Neural cell (in vitro differentiated cells): ENCODE measurements around the gene MS4A18.

Source experiments
- EP300 ChIP-seq: fragments of 450-650 bp; conservative IDR thresholded peaks from 2 replicates; pipeline ENCODE4 v1.6.1; 2014; ENCODE audit warnings: antibody characterized with exemption, mild to moderate bottlenecking, moderate library complexity; ENCODE audit not compliant: poor library complexity, severe bottlenecking
- EZH2 ChIP-seq: fragments of 200-600, 300-800 bp; shearing (Covaris generic), sonication (generic); IDR thresholded peaks from 2 replicates; pipeline ENCODE4 v1.6.1; 2014; ENCODE audit warnings: antibody characterized with exemption, low read length, borderline replicate concordance, mild to moderate bottlenecking; ENCODE audit not compliant: insufficient read depth, poor library complexity, severe bottlenecking
- POLR2AphosphoS5 ChIP-seq: IDR thresholded peaks from 2 replicates; pipeline ENCODE4 v1.6.1; 2012
- SMC3 ChIP-seq: fragments of 450-650 bp; conservative IDR thresholded peaks from 2 replicates; pipeline ENCODE4 v1.6.1; 2014; ENCODE audit warnings: antibody characterized with exemption, mild to moderate bottlenecking, moderate library complexity; ENCODE audit not compliant: poor library complexity
- TF ChIP-seq, protein P1 (sequence below): fragments of 450-650 bp; IDR thresholded peaks from 2 replicates; pipeline ENCODE4 v1.5.1; 2014; ENCODE audit warnings: antibody characterized with exemption, mild to moderate bottlenecking, moderate library complexity; ENCODE audit not compliant: poor library complexity, severe bottlenecking
- TF ChIP-seq, protein P2 (sequence below): IDR thresholded peaks from 2 replicates; pipeline ENCODE4 v1.6.1; 2012; ENCODE audit warnings: borderline replicate concordance

DNA sequence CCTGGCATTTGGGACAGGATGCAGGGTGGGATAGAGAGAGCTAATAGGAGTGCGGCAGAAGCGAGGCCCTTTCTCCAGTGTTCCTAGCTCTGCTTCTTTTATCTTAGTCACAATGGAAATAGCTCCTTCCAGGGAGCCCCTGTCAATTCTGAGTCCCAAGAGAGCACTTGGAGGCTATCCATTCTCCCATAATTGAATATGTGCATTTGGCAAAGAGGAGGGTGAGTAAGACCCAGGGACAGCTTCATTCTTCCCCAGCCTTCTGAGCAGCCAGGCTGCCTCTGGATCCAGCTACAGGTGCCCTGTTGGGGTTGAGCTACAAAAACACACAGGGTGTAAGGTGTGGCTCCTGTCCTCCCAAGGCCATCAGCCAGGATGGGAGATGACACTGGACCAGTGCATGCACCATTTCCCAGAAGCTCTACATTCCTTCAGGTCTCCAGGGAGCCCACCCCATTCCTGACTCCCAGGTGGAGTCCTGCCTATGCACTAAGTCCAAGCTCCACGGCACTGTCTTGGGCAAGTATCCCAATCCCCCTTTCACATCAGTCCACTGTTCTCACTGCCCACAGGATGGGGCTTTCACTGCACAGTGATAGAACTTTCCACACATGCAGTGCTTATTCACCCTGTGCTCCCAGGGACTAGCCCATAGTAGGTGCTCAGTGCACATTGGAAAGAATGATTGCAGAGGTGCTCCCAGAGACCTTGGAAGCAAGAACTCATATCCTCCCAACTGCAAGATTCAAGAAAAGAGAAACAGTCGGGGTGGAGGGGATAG lies 66.8 kb downstream of the MS4A18 start:
- TF ChIP-seq EZH2 (no peak), EP300 (no peak), SMC3 (no peak), POLR2AphosphoS5 (no peak)
- TF ChIP-seq, protein P1, sequence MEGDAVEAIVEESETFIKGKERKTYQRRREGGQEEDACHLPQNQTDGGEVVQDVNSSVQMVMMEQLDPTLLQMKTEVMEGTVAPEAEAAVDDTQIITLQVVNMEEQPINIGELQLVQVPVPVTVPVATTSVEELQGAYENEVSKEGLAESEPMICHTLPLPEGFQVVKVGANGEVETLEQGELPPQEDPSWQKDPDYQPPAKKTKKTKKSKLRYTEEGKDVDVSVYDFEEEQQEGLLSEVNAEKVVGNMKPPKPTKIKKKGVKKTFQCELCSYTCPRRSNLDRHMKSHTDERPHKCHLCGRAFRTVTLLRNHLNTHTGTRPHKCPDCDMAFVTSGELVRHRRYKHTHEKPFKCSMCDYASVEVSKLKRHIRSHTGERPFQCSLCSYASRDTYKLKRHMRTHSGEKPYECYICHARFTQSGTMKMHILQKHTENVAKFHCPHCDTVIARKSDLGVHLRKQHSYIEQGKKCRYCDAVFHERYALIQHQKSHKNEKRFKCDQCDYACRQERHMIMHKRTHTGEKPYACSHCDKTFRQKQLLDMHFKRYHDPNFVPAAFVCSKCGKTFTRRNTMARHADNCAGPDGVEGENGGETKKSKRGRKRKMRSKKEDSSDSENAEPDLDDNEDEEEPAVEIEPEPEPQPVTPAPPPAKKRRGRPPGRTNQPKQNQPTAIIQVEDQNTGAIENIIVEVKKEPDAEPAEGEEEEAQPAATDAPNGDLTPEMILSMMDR = no peak
- TF ChIP-seq, protein P2, sequence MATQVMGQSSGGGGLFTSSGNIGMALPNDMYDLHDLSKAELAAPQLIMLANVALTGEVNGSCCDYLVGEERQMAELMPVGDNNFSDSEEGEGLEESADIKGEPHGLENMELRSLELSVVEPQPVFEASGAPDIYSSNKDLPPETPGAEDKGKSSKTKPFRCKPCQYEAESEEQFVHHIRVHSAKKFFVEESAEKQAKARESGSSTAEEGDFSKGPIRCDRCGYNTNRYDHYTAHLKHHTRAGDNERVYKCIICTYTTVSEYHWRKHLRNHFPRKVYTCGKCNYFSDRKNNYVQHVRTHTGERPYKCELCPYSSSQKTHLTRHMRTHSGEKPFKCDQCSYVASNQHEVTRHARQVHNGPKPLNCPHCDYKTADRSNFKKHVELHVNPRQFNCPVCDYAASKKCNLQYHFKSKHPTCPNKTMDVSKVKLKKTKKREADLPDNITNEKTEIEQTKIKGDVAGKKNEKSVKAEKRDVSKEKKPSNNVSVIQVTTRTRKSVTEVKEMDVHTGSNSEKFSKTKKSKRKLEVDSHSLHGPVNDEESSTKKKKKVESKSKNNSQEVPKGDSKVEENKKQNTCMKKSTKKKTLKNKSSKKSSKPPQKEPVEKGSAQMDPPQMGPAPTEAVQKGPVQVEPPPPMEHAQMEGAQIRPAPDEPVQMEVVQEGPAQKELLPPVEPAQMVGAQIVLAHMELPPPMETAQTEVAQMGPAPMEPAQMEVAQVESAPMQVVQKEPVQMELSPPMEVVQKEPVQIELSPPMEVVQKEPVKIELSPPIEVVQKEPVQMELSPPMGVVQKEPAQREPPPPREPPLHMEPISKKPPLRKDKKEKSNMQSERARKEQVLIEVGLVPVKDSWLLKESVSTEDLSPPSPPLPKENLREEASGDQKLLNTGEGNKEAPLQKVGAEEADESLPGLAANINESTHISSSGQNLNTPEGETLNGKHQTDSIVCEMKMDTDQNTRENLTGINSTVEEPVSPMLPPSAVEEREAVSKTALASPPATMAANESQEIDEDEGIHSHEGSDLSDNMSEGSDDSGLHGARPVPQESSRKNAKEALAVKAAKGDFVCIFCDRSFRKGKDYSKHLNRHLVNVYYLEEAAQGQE = no peak
